HS-5 (cell line): ENCODE measurements around the gene CRB1.
A peak's percentile ranks its signal among the peaks of the same experiment; 100 is the strongest.

Experiments
- DNase-seq: peaks from one replicate; pipeline ENCODE4 v3.0.0-alpha.2; 2012; ENCODE audit warnings: low read depth

CRB1 gene

GRCh38 chr1:197268012-197268411 is at the start of gene CRB1:
CRB1 (plus strand) TSS chr1:197268252; CDS start chr1:197268413, 161 bp downstream.
- DNase-seq, result no peak

GRCh38 chr1:197218857-197219256 is 49.2 kb upstream of the CRB1 start:
- DNase-seq, result no peak

- DNase-seq, result no peak
These were observed 45.9 kb upstream of the CRB1 start for GRCh38 chr1:197222025-197222685.

GRCh38 chr1:197222780-197223179 is 45.3 kb upstream of the CRB1 start:
- DNase-seq, result no peak

- DNase-seq, result no peak
These were observed 43.9 kb upstream of the CRB1 start for GRCh38 chr1:197224160-197224559.

- DNase-seq, result no peak
These were observed 42.4 kb upstream of the CRB1 start for GRCh38 chr1:197225611-197226010.

GRCh38 chr1:197234581-197234980 is 33.5 kb upstream of the CRB1 start:
- no peak for DNase-seq

GRCh38 chr1:197235355-197235754 is 32.7 kb upstream of the CRB1 start:
- no peak for DNase-seq

- no peak for DNase-seq
These were observed 20.6 kb upstream of the CRB1 start for GRCh38 chr1:197247465-197247864.

- DNase-seq, result no peak
These were observed 18.7 kb upstream of the CRB1 start for GRCh38 chr1:197249324-197249723.

- no peak for DNase-seq
These were observed 17.4 kb upstream of the CRB1 start for GRCh38 chr1:197250616-197251015.

GRCh38 chr1:197252973-197253372 is 15.1 kb upstream of the CRB1 start:
- no peak for DNase-seq

GRCh38 chr1:197254866-197255265 is 13.2 kb upstream of the CRB1 start:
- DNase-seq, result no peak

- DNase-seq, result no peak
These were observed 3.0 kb upstream of the CRB1 start for GRCh38 chr1:197264936-197265567.

GRCh38 chr1:197269053-197269452 is 1.0 kb downstream of the CRB1 start:
- no peak for DNase-seq

GRCh38 chr1:197272791-197273190 is 4.7 kb downstream of the CRB1 start:
- no peak for DNase-seq

- no peak for DNase-seq
These were observed 9.1 kb downstream of the CRB1 start for GRCh38 chr1:197277166-197277565.

- DNase-seq, result no peak
These were observed 16.3 kb downstream of the CRB1 start for GRCh38 chr1:197284325-197284724.

- DNase-seq, result no peak
These were observed 16.9 kb downstream of the CRB1 start for GRCh38 chr1:197284966-197285365.

GRCh38 chr1:197285526-197286205 is 17.6 kb downstream of the CRB1 start:
- DNase-seq, result no peak

- no peak for DNase-seq
These were observed 18.6 kb downstream of the CRB1 start for GRCh38 chr1:197286634-197287033.

- DNase-seq, result no peak
These were observed 19.8 kb downstream of the CRB1 start for GRCh38 chr1:197287863-197288262.

- DNase-seq, result peak; percentile 56
These were observed 34.7 kb downstream of the CRB1 start for GRCh38 chr1:197302775-197303174.
